ENCODE data around the gene NABP2.

DNA sequence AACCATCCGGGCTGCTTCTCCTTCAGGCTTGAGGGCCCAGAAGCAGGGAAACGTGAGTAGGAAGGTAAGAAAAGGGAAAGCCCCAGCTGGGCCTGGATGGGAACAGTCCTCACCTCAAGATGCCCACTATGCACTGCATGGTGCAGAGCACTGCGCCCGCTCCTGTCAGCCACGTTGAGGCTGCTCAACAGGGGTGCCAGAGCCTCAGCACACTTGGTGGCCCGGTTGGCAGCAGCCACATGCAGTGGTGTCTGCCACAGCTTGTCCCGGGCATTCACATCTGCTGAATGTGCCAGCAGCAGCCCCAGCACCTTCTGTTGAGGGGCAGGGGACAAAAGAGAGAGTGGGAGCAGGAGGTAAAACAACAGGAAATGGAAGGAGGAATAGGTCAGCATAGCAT, 31.5 kb downstream of the NABP2 start:
- TF ChIP-seq EZH2 (IDR thresholded peaks at IDR 0.05; ENCODE audit: insufficient read depth, poor library complexity, severe bottlenecking): no peak
- TF ChIP-seq EZH2phosphoT487 (IDR thresholded peaks at IDR 0.05; ENCODE audit: insufficient read depth, low read depth): no peak
